HG02943 (cell line): ENCODE measurements around the gene KSR1.
A peak's percentile ranks its signal among the peaks of the same experiment; 100 is the strongest.
"Not testable (repeated sequence)": the region's sequence is repeated elsewhere in the genome, so short reads cannot be mapped to it uniquely, and the experiment has no call there.

Experiments
- ATAC-seq: cut with Tn5 transposase; IDR thresholded peaks from one replicate; pipeline ENCODE4 v1.9.1; 2021; ENCODE audit warnings: mild to moderate bottlenecking, low read depth, moderate library complexity; ENCODE audit not compliant: unreplicated experiment

Gene KSR1

DNA sequence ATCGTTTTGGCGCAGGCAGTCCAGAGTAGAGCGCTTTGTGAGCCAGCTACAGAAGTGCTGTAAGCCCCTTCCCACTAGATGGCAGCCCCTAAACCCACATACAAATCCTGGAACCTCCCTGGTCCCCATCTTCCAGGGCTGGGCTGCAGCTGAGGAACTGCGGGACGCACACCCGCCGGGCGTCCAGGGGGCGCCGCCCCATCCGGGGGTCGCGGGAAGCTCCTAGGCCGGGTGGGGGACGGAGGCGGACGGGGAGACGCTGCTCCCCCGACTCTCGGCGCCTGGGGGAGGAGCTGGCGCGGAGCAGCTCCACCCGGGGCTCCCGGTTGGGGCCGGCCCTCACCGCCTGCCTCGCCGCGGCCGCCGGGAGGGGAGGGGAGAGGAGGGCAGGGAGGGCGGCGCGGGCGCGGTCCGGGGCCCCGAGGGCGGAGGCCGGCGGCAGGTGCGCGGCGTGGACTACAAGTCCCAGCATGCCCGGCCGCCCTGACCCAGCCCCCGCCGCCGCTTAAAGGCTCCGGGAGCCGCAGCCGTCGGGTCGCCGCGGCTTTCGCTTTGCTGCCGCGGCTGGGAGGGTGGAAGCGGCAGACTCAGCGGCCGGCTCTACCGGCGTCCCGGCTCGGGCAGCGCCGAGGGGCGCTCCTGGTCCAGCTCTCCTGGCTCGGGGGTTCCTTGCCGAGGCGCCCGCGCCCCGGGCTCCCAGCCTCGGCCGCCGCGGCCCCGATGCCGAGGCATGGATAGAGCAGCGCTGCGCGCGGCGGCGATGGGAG lies at the start of gene KSR1:
Gene KSR1 (plus strand): TSS at position 535 of the 767 bp plus-strand sequence. CDS start 196 bp downstream, at position 731.
- peak; percentile 67 for ATAC-seq

DNA sequence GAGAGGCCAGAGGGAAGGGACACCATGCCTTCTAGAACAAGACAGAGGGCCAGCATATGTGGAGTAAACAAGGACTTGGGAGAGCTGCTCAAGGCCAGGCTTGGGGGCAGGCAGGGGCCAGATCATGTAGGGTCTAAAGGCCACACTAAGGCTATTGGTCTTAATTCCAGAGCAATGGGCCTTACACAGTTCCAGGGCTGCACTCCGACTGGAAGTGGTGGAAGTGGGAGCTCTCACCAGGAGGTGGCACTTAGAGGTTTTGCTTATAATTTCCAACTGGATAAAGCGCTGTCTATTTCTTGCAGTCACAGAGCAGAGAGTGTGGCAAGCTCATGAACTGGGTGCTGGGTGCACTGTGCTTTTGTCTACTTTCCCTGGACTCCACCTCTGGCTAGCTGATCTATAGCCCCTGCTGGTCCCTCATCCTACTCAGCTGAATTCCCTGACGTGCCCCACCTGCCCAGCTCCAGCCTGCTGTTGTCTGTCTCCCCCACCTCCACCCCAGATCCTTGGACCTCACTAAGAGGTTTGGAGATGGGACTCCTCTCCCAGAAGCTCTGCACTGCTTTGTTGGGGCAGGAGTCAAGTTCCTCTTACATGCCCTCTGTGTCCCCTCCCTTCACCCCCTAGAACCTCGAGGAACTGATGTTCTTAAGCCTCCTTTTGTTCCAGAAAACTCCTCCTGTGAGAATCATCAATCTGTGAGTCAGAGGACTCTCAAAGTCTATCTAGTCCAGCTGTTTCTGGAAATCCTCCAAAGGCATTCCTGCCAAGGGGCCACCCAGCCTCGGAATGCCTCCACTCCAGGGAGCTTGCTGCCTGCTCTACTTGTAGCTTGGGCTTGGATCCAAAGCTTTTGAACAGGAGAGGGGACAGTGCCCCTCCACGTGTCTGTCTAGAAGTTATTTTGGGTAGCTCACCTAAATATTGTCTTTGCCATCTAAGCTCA lies 48.1 kb upstream of the KSR1 start:
- ATAC-seq: no peak

DNA sequence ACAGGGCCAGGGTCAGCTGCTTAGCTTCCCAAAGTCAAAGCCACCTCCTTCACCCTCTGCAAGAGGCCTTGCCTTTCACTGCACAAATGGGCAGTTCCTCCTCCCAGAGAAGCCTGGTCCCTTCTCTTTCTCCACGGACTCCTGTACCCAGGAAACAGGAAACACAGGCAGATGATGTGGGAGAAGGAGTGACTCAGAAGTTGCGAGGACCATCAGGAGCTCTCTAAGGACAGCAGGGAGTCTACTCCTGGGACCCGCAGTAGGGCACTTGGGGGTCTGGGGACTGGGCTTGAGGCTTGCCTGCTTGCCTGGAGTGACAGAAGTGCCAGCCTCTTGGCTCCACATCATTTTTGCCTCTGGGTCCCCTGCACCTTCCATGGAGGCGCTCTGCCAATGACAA lies 47.4 kb upstream of the KSR1 start:
- ATAC-seq: no peak

DNA sequence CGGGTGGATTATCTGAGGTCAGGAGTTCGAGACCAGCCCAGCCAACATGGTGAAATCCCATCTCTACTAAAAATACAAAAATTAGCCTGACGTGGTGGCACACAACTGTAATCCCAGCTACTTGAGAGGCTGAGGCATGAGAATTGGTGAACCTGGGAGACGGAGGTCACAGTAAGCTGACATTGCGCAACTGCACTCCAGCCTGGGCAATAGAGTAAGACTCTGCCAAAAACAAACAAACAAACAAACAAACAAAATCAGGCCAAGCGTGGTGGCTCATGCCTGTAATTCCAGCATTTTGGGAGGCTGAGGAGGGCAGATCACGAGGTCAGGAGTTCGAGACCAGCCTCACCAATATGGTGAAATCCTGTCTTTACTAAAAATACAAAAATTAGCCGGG lies 44.1 kb upstream of the KSR1 start:
- ATAC-seq: not testable (repeated sequence)

DNA sequence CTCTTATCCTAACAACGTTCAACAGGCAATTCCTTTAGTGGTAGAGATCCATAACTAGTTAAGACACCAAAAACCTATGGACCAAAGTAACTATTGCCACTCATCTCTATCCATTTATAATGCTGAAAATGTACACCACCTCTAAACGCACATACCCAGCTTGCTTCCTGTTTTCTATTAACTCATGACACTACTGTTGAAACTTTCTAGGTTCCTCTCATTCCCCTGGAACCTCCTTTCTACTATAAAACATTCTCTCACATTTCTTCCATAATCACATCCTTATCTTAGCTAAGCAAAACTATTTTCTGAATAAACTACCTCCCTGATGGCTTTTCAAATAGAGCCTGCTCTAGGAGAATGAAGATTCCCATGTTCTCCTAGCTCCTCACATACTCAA lies 42.9 kb upstream of the KSR1 start:
- ATAC-seq: no peak

DNA sequence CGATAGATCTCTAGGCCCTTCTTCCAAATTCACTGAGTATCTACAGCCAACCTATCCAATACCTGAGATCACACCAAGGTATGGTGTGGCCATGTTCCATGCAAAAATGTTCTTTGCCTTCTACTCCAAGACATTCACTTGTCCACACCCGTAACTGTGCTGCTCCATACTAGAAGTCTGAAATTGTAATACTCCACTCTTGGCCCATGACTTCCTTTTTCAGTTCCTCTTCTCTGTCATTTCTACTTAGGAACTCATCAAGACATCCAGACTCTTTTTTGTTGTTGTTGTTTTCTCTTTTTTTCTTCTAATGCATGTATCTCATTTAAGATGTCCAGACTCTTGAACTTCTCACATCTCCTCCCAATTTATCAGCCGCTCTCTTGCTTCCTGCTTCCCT lies 42.5 kb upstream of the KSR1 start:
- no peak for ATAC-seq

DNA sequence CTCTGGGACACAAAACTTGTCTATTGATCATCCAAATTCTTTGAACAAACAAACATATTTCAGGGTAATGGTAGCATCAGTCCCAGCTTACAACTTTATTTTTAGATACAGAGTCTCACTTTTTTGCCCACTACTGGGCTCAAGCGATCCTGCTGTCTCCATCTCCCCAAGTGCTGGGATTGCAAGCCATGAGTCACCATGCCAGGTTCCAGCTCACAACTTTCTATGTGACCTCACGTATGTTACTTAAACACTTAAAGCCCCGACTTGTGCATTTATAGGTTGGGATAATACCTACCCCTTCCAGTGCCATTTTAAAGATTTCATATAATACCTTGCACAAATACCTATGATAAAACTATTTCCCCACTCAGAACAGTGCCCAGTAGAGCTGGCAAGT lies 42.0 kb upstream of the KSR1 start:
- ATAC-seq: no peak

DNA sequence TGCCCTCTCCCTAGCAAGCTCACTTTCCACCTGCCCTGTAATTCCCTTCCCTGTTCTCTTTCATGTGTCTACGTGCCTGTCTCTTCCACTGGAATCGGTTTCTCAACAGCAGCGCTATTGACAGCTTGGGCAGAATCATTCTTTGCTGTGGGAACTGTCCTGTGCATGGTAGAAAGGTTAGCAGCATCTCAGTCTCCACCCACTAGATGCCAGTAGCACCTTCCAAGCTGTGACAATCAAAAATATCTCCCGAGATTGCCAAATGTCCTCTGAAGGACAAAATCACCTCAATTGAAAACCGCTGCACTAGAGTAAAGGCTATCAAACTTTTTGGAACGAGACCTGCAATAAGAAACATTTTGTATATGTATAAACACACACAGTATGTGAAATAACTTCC lies 41.6 kb upstream of the KSR1 start:
- ATAC-seq: no peak

DNA sequence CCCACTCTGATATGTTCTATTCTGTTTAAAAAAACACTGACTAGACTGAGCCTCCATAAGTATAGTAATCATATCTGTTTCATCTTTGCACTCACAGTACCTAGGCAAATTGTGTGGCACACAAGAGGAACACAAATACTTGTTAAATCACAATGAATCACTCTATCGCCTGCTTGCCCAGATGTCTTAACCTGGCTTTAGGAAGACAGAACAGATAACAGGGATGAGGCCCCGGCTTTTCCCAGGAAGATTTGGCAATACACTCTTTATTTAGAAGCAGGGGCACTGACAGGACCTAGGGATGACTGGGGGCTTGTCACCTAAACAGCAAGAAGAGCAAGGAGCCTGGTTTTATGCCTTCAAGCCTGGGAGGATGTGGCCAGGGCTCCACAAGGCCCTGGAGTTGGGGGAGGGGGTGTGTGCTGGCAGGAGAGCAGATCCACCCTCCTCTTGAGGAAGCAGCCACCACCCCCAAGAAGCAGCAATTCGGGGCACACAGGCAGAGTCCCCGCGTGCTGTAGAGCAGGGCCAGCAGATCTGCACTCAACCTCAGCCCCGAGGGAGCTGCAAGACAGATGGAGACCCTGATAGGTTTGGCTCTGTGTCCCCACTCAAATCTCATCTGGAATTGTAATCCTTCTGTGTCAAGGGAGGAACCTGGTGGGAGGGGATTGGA lies 41.0 kb upstream of the KSR1 start:
- ATAC-seq: no peak

DNA sequence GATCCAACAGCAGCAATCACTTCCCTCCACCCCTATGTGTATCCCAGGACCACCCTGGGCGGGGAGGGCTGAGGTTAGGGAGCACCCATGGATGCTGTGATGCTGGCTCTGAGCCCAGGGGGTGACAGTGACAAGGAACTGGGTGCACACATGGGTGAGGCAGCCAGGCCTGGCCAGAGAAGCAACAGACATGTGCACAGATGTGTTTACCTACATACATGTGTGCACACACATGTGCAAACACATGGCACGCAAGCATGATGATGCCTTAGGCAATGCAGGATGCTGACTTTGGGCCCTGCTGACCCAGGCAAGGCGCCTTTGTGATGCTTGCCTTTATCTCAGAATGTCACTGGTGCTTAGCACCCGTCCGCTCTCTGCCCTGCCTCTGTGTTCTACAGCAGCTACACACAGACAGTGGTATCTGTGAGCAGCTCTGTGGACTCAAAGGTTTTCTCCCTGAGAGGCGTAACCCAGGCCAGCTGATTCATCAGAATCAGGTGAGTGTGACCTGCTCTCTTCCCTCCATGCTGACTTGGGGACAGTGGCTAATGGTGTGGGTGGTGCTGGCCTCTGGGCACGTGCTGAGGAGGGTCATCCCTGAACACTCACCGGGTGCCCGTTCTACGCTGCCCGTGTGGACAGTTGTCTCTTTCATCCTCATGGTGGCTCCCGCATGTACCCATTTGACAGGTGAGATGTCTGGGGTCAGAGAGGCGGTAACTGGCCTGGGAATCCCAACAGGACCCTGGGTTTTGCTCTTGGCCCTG lies 38.5 kb upstream of the KSR1 start:
- no peak for ATAC-seq

DNA sequence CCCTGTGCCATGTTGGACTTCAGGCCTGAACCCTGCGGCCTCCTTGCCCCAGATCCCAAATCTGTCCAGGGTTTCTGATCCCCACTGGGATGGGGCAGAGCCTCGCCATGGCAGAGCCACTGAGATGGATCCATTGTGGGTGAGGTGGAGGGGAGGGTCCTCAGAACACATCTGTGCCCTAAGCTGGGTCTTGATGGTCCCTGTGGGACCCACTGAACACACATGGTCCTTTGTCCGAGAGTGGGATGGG lies 38.0 kb upstream of the KSR1 start:
- no peak for ATAC-seq

DNA sequence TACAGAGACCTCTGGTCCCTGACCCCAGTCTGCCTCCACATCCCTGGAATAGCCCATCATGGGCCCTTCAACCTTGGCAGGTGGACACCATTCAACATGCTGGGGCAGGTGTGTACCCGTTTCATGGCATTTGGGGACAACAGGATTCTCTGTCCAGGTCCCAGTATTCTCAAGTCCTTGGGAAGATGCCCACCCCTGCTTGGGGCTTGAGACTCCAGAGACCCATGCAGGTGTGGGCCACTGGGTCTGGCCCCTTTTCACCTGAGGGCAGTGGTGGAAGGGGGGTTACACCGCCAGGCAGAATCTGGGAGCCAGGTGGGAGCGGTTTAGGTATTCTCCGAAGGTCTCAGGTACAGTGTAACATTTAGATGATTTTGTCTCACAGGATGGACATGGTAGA lies 37.1 kb upstream of the KSR1 start:
- ATAC-seq: no peak

DNA sequence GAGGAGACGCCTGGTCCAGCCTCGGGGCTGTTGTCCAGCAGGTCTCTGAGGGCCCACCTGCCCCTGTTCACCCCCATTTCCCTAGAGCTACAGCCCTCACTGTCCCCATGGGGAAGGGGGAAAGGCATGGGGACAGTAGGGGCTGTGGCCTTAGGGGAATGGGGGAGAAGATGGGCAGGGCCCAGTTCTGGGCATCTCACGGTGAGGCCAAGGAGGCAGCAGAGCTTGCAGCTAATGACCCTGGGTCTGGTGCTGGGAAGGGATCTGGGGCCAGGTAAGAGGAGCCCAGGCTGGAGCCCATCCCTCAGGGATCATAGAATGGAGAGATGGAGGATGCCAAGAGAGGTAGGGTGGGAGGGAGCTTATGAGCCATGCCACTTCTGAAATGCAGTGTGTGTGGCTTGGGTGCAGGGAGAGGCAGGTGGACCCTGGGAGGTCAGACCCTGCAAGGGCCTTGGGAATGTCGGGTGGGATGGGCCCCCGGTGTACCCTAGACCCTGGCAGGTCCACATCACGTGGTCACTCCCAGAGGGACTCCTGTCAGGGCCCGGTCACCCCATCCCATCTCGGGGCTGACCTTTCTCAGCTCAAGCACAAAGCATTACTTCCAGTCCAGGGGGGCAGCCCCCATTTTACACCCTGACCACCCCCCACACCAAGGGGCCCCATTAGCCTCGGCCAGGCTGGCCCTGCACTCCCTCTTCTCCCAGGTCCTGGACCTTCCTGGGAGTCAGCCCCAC lies 35.9 kb upstream of the KSR1 start:
- no peak for ATAC-seq

DNA sequence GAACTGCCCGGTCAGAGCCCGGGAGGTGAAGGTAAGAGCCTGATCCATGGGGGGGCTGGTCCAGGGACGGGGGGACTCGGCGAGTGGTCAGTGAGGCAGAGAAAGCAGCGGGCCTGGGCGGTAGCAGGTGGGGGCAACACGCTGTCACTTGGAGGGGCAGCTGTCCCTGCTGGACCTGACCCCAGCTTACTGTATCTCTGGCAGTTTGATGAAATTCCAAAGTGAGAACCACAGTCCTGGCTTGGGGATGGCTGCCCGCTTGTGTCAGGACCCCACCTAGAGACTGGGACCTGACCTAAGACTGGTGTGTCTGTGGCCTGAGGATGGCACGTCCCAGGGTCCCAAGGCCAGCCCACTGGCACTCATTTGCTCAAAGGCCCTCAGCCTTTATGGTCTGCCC lies 35.1 kb upstream of the KSR1 start:
- ATAC-seq: no peak

DNA sequence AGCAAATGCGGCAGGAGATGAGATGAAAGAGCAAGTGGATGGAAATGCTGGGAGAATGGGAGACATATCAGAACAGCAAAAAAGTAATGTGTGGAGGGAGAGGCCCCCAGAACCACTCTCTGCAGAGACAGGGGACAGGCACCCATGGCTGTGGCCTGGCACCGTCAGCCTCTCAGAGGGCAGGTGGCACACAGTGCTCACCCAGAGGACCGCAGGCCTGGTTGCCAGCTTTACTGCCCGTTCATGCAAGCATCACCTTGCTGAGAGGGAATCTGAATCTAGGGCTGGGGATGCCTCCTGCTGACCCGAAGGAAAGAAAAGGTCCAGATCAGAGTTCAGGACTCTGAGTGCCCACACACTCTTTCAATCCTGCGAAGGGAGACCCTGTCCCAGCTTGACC lies 34.6 kb upstream of the KSR1 start:
- ATAC-seq: not testable (repeated sequence)

DNA sequence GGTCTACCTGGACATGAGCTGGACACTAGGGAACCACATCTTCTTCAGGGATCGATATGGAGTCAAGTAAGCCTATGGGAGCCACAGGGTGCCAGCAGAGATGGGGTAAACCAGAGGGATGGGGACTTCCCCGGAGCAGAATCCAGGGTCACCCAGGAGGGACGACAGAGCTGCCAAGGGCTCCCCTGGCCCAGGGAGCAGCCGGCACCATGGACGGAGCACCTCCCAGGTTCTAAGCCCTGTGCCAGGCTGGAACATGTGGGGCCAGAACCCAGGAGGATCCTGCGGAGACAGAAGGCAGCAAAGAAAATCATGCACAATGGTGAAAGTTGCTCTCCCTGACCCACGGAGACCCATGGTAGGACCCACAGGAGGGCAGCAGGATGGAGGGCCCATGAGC lies 33.6 kb upstream of the KSR1 start:
- no peak for ATAC-seq

DNA sequence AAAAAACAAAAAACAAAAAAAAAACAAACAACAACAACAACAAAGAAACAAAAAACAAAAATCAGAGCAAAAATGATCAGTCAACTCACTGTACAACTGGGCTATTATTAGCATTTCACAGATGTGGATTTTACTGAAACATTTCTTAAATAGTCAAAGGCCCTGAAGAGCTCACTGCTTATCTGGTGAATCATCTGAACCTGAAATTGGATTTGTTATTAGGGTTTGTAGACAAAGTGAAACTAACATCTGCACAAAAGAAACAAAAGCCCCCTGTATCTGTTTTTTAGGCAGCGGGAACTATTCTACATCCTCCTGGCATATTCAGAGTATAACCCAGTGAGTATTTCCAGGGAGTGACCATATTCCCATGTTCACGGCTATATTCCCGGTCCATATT lies 32.6 kb upstream of the KSR1 start:
- no peak for ATAC-seq

DNA sequence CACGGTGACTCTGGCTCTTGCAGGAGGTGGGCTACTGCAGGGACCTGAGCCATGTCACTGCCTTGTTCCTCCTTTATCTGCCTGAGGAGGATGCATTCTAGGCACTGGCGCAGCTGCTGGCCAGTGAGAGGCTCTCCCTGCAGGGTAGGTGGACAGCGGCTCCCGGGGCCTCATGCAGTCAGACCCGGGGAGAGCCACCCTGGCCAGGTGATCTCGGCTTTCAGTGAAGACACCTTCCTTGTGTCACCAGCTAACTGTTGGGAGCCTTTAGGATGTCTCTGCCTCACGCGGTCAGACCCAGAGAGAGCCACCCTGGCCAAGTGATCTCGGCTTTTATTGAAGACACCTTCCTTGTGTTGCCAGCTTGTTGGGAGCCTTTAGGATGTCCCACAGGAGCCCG lies 31.7 kb upstream of the KSR1 start:
- no peak for ATAC-seq

DNA sequence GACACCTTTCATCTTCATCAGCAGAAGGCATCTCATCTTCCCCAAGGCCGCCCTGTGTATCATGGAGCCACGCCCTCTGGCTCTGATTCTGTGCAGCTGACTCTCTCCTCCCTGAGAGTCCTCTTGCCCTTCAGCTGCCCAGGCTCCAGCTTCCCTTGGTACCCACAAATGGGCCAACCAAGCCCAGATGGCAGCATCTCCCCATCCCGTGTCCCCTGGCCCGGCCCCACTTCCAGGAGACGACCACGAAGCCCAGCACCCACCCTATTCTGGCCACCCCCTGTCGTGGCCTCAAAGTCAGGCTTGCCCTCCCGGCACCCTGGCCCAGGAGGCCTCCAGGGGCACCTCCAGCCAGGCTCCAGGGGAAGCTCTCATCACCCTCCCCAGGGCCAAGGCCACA lies 31.3 kb upstream of the KSR1 start:
- ATAC-seq: no peak

DNA sequence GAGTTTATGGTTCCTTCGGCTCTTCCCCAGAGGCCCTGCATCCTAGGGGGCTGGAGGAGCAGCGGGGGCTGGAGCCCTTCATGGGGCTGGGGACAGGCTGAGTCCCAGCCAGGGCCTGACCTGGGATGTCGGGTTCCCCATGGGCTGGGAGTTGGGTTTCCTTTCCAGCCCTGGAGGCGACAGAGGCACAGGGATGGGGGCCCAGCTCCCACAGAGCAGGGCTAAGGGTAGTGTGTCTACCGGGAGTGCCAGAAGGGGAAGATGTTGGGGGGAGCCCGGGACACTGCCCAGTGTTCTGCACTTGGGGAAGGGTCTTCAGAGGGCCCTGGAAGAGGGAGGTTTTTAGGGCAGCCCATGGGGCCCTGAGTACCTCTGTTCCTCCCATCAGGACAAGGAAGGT lies 30.7 kb upstream of the KSR1 start:
- ATAC-seq: not testable (repeated sequence)
